RWPE2 (cell line): ENCODE results near the gene DKK1.

Experiments used
- ATAC-seq: fragments of 200-7000 bp; cut with Tn5 transposase; 3 replicates; pipeline ENCODE4 v1.9.1; 2021; ENCODE audit warnings: low read depth
- DNase-seq: peaks from one replicate; pipeline ENCODE4 v3.0.0-alpha.2; 2020; ENCODE audit warnings: low spot score
- H3K27ac ChIP-seq: fragments of 450-650 bp; 2 replicates; pipeline ENCODE4 v1.5.1; 2017; ENCODE audit warnings: mild to moderate bottlenecking; ENCODE audit not compliant: poor library complexity, severe bottlenecking
- H3K27me3 ChIP-seq: fragments of 250-450 bp; sonication (Bioruptor Pico); 2 replicates; pipeline ENCODE4 v1.5.1; 2021; ENCODE audit warnings: mild to moderate bottlenecking, moderate library complexity; ENCODE audit not compliant: insufficient read depth, poor library complexity, severe bottlenecking
- H3K36me3 ChIP-seq: fragments of 250-450 bp; sonication (Bioruptor Pico); 2 replicates; pipeline ENCODE4 v1.5.1; 2020; ENCODE audit warnings: low read depth, mild to moderate bottlenecking, moderate library complexity
- H3K4me1 ChIP-seq: fragments of 250-450 bp; sonication (Bioruptor Pico); 2 replicates; pipeline ENCODE4 v1.5.1; 2021; ENCODE audit warnings: mild to moderate bottlenecking, moderate library complexity; ENCODE audit not compliant: insufficient read depth, poor library complexity, severe bottlenecking
- H3K4me3 ChIP-seq: fragments of 250-450 bp; sonication (Bioruptor Pico); 2 replicates; pipeline ENCODE4 v1.5.1; 2021; ENCODE audit warnings: mild to moderate bottlenecking, moderate library complexity; ENCODE audit not compliant: severe bottlenecking
- H3K9me3 ChIP-seq: fragments of 250-450 bp; sonication (Bioruptor Pico); 2 replicates; pipeline ENCODE4 v1.5.1; 2021; ENCODE audit warnings: mild to moderate bottlenecking, moderate library complexity; ENCODE audit not compliant: severe bottlenecking
- TF ChIP-seq, protein P1 (sequence below): fragments of 450-650 bp; IDR thresholded peaks from one replicate; pipeline ENCODE4 v1.5.1; 2017; ENCODE audit warnings: mild to moderate bottlenecking, moderate library complexity; ENCODE audit not compliant: poor library complexity, severe bottlenecking

Gene DKK1, protein sequence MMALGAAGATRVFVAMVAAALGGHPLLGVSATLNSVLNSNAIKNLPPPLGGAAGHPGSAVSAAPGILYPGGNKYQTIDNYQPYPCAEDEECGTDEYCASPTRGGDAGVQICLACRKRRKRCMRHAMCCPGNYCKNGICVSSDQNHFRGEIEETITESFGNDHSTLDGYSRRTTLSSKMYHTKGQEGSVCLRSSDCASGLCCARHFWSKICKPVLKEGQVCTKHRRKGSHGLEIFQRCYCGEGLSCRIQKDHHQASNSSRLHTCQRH

DNA sequence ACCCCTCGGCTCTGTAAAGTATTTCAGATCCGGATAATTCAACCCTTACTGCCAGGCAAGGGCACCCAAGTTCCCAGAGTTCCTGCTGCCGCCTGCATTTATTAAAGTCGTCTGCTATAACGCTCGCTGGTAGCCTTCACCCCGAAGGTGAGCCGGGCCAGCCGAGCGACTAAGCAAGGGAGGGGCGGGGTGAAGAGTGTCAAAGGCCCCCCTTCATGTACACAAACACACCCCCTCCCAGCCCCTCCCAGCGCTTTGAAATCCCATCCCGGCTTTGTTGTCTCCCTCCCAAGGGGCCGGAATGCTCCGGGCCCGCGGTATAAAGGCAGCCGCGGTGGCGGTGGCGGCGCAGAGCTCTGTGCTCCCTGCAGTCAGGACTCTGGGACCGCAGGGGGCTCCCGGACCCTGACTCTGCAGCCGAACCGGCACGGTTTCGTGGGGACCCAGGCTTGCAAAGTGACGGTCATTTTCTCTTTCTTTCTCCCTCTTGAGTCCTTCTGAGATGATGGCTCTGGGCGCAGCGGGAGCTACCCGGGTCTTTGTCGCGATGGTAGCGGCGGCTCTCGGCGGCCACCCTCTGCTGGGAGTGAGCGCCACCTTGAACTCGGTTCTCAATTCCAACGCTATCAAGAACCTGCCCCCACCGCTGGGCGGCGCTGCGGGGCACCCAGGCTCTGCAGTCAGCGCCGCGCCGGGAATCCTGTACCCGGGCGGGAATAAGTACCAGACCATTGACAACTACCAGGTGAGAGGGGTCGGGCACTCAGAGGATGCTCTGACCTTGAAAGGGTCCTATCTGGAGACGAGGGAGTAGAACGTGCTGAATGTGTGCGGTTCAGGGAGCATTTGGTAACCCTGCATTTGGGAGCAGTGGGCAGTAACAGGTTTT is at the start of gene DKK1:
TSS of gene DKK1 (plus strand) at position 349 of the 889 bp plus-strand sequence. CDS start at position 503, 154 bp downstream.
- ATAC-seq (peak; percentile 62), DNase-seq (peak; percentile 88)
- H3K27ac ChIP-seq: peak within 1 kb of the TSS; percentile 100
- peaks cover 17% of the 10 kb centered on the region for H3K4me1 ChIP-seq
- peaks cover 35% of the 10 kb centered on the region for H3K36me3 ChIP-seq
- TF ChIP-seq, protein P1, sequence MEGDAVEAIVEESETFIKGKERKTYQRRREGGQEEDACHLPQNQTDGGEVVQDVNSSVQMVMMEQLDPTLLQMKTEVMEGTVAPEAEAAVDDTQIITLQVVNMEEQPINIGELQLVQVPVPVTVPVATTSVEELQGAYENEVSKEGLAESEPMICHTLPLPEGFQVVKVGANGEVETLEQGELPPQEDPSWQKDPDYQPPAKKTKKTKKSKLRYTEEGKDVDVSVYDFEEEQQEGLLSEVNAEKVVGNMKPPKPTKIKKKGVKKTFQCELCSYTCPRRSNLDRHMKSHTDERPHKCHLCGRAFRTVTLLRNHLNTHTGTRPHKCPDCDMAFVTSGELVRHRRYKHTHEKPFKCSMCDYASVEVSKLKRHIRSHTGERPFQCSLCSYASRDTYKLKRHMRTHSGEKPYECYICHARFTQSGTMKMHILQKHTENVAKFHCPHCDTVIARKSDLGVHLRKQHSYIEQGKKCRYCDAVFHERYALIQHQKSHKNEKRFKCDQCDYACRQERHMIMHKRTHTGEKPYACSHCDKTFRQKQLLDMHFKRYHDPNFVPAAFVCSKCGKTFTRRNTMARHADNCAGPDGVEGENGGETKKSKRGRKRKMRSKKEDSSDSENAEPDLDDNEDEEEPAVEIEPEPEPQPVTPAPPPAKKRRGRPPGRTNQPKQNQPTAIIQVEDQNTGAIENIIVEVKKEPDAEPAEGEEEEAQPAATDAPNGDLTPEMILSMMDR: peak; percentile 88
- H3K4me3 ChIP-seq: peak within 1 kb of the TSS; percentile 66
- H3K27me3 ChIP-seq: no peaks in the 10 kb centered on the region
- H3K9me3 ChIP-seq: no peaks in the 10 kb centered on the region

DNA sequence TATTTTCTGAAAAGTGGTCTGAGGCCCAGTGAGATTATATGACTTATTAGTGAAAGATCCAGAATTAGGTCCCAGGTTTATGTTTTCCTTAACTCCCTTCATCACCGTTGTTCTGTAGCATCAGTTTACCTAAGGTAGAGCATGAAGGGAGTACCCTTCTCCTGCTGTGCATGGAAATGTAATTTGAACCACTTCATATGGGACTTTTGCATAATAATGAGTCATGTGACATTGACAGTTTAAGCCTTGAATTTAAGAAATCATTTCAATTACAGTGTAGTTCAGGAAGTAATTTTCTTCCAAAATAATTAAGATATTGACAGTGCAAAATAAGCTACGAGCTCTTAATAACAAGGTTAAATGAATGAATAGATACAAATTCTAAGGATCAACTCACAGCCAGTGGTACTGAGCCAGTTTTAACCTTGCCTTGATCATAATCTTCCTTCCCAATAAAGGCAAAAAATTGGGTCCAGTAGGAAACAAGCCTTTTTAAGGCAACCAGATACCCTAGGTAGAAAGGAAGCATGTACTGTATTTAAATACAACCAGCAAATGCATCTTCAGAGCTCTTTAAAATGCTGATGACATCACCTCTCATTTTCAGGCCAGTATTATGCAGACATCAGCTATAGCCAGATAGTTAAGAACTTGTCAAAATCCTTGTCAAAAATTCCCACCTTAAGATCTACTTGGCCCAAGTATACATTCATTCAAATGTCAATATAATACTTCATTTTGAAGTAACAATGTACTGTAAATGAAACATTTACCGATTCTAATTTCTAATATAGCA is 48.8 kb upstream of the DKK1 start:
- no peaks in the 10 kb centered on the region for H3K27me3 ChIP-seq
- H3K36me3 ChIP-seq: no peaks in the 10 kb centered on the region
- no peaks in the 10 kb centered on the region for H3K9me3 ChIP-seq
- ATAC-seq: no peak
- H3K4me3 ChIP-seq: no peak overlapping the region
- TF ChIP-seq, protein P1: no peak
- no peaks in the 10 kb centered on the region for H3K4me1 ChIP-seq
- DNase-seq: no peak
- H3K27ac ChIP-seq: no peak overlapping the region

DNA sequence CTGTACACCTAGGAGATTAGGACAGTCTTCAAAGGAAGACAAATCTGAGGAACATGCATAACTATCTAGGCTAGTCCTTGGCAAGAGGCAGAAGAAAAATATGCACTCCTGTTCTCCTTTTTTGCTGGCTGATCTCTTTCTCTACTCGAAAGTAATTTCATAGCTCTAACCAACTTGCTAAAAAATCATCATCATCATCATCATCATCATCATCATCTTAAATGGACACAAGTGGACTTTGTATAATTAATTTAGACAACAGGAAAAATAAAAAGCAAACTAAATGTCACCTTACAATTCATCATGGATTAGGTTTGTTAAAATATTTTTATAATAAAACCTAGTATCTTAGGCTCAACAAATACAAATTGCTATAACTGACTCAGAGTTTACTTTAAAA is 47.2 kb upstream of the DKK1 start:
- H3K4me3 ChIP-seq: no peak overlapping the region
- no peak for ATAC-seq
- no peak overlapping the region for H3K27ac ChIP-seq
- H3K27me3 ChIP-seq: no peaks in the 10 kb centered on the region
- no peaks in the 10 kb centered on the region for H3K9me3 ChIP-seq
- DNase-seq: no peak
- no peaks in the 10 kb centered on the region for H3K4me1 ChIP-seq
- TF ChIP-seq, protein P1: no peak
- H3K36me3 ChIP-seq: no peaks in the 10 kb centered on the region

DNA sequence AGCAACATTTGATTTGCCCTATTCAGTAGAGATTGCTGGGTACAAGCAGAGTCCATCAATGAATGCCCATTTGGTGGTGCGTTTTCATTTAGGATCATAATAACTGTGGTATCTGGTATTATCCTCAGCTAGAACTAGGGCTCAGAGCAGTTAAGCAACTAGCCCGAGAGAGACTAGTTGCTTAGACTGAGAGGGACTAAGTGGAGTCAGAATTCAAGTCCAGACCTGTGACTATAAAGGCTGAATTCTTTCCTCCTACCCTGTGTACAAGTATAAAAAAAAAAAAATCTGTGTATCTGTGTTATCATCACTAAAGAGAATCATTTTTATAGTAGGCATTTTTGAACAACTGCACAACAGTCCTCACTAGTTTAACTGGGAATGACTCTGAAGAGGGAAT is 45.3 kb upstream of the DKK1 start:
- TF ChIP-seq, protein P1: no peak
- no peaks in the 10 kb centered on the region for H3K36me3 ChIP-seq
- DNase-seq (no peak), ATAC-seq (peak; percentile 64; the same call in 2 of the 3 replicates)
- H3K27ac ChIP-seq: no peak overlapping the region
- H3K27me3 ChIP-seq: no peaks in the 10 kb centered on the region
- H3K4me3 ChIP-seq: no peak overlapping the region
- H3K9me3 ChIP-seq: no peaks in the 10 kb centered on the region
- no peaks in the 10 kb centered on the region for H3K4me1 ChIP-seq
